GM12878 (cell line): Measurements from ENCODE around the gene TRIM77. TPM values are rescaled to one million over a fixed set of nuclear protein-coding genes. Genes with fewer than 3 reads are reported as not detected.
"Not testable (repeated sequence)": the region's sequence is repeated elsewhere in the genome, so short reads cannot be mapped to it uniquely, and the experiment has no call there.

Experiments used
- ATAC-seq: fragments of 200-7000 bp; cut with Tn5 transposase; 3 replicates; pipeline ENCODE4 v1.9.1; 2020; ENCODE audit warnings: mild to moderate bottlenecking, moderate library complexity
- BruUV-seq: library from RNA; stranded (reverse); fragments of 400-500 nt; replicated peaks from 2 replicates; lab custom pipeline; 2021; lab: Mats Ljungman, UMichigan
- CTCF ChIA-PET: fragments of 300-600 bp; sonication (Branson Sonifier 250); formaldehyde crosslinking; extraction: SDS; loops from one replicate; lab custom pipeline; 2021; ENCODE audit warnings: inconsistent platforms; lab: Yijun Ruan, JAX
- POLR2A ChIA-PET: fragments of 350-600 bp; formaldehyde crosslinking; extraction: SDS; loops from one replicate; lab custom pipeline; 2021; ENCODE audit warnings: inconsistent platforms; lab: Charles Lee
- RAD21 ChIA-PET: fragments of 300-600 bp; sonication (Branson Sonifier 250); formaldehyde crosslinking; loops from one replicate; lab custom pipeline; 2023; ENCODE audit warnings: antibody characterized with exemption; ENCODE audit not compliant: unreplicated experiment; lab: Charles Lee
- SMC1A ChIA-PET: fragments of 300-600 bp; sonication (Branson Sonifier 250); formaldehyde crosslinking; loops from one replicate; lab custom pipeline; 2023; ENCODE audit not compliant: unreplicated experiment, uncharacterized antibody; lab: Charles Lee
- DNase-seq: peaks from one replicate; pipeline ENCODE4 v3.0.0-alpha.2; 2011; ENCODE audit warnings: low read depth, low spot score
- FAIRE-seq: peaks from 3 replicates; lab custom pipeline; 2011; peaks lifted over from hg19 to GRCh38; lab: Jason Lieb, UNC
- H2AFZ ChIP-seq: 2 replicates; pipeline ENCODE4 v1.6.0; 2011; ENCODE audit warnings: low read depth, low read length, control low read depth; ENCODE audit not compliant: control insufficient read depth
- H3K27ac ChIP-seq: 2 replicates; pipeline ENCODE4 v1.5.1; 2011; ENCODE audit warnings: control low read depth; ENCODE audit not compliant: control insufficient read depth, insufficient read depth
- H3K27me3 ChIP-seq, 2 experiments: replicated peaks in 1 of 2; 2 replicates each; pipeline versions ENCODE4 v1.6.0 to v1.6.1; 2011; ENCODE audit warnings: low read length in 1 of 2; ENCODE audit not compliant: control insufficient read depth in 2 of 2, insufficient read depth in 2 of 2
- H3K36me3 ChIP-seq, 2 experiments: 2 replicates each; pipeline ENCODE4 v1.5.1; 2011; ENCODE audit warnings: low read length in 1 of 2; ENCODE audit not compliant: control insufficient read depth in 2 of 2, insufficient read depth in 2 of 2
- H3K4me1 ChIP-seq: 2 replicates; pipeline ENCODE4 v1.6.1; 2011; ENCODE audit warnings: mild to moderate bottlenecking, low read length, moderate library complexity, mixed read lengths; ENCODE audit not compliant: control insufficient read depth, insufficient read depth
- H3K4me2 ChIP-seq: 2 replicates; pipeline ENCODE4 v1.6.0; 2011; ENCODE audit warnings: control low read depth; ENCODE audit not compliant: control insufficient read depth, insufficient read depth
- H3K4me3 ChIP-seq: fragments of 200-600 bp; sonication (generic); 2 replicates; pipeline ENCODE4 v1.5.1; 2016
- H3K79me2 ChIP-seq: 2 replicates; pipeline ENCODE4 v1.6.0; 2011; ENCODE audit warnings: low read length; ENCODE audit not compliant: control insufficient read depth, insufficient read depth
- H3K9ac ChIP-seq: 2 replicates; pipeline ENCODE4 v1.8.0; 2011; ENCODE audit warnings: low read length, control low read depth, mixed read lengths; ENCODE audit not compliant: control insufficient read depth, insufficient read depth
- H3K9me3 ChIP-seq: replicated peaks from 3 replicates; pipeline ENCODE4 v1.5.1; 2011; ENCODE audit warnings: mild to moderate bottlenecking, low read length; ENCODE audit not compliant: control insufficient read depth, insufficient read depth
- H4K20me1 ChIP-seq: 2 replicates; pipeline ENCODE4 v1.6.0; 2011; ENCODE audit not compliant: control insufficient read depth, insufficient read depth
- CBFB ChIP-seq: IDR thresholded peaks from 2 replicates; pipeline ENCODE4 v1.6.1; 2016; ENCODE audit warnings: antibody characterized with exemption, low read depth
- EP300 ChIP-seq, 2 experiments: fragments of 150-350 bp in 1 of 2; IDR thresholded peaks; 2 replicates each; pipeline ENCODE4 v1.6.1; 2011 to 2012; ENCODE audit warnings: low read depth in 2 of 2, low read length in 2 of 2, borderline replicate concordance in 1 of 2, improper control_type of control experiment in 1 of 2, inconsistent platforms in 1 of 2; ENCODE audit not compliant: control insufficient read depth in 1 of 2
- ETV6 ChIP-seq, 2 experiments: fragments of 450-650 bp in 1 of 2; IDR thresholded peaks in 1 of 2; conservative IDR thresholded peaks in 1 of 2; 2 replicates each; pipeline ENCODE4 v1.6.1; 2014; ENCODE audit warnings: antibody characterized with exemption in 1 of 2, borderline replicate concordance in 1 of 2, low read depth in 1 of 2, mild to moderate bottlenecking in 1 of 2, moderate library complexity in 1 of 2
- HDAC2 ChIP-seq: fragments of 200-600 bp; sonication (generic); IDR thresholded peaks from 2 replicates; pipeline ENCODE4 v1.6.1; 2017
- MEF2A ChIP-seq: IDR thresholded peaks from 2 replicates; pipeline ENCODE4 v1.6.1; 2011; ENCODE audit warnings: low read depth, mild to moderate bottlenecking, low read length, moderate library complexity; ENCODE audit not compliant: insufficient read depth
- NR2C1 ChIP-seq: fragments of 450-650 bp; IDR thresholded peaks from 2 replicates; pipeline ENCODE4 v1.6.1; 2017; ENCODE audit warnings: antibody characterized with exemption, mild to moderate bottlenecking, moderate library complexity
- RBBP5 ChIP-seq: fragments of 200-600 bp; sonication (generic); conservative IDR thresholded peaks from 2 replicates; pipeline ENCODE4 v1.6.1; 2016
- ZBTB11 ChIP-seq: fragments of 450-650 bp; formaldehyde crosslinking; IDR thresholded peaks from 2 replicates; pipeline ENCODE4 v1.5.0; 2022; ENCODE audit warnings: mild to moderate bottlenecking, missing genetic modification characterization
- ZBTB33 ChIP-seq: fragments of 450-650 bp; IDR thresholded peaks from 2 replicates; pipeline ENCODE4 v1.6.1; 2017; ENCODE audit warnings: mild to moderate bottlenecking
- ZNF592 ChIP-seq: fragments of 450-650 bp; IDR thresholded peaks from 2 replicates; pipeline ENCODE4 v1.6.1; 2017; ENCODE audit warnings: mild to moderate bottlenecking, moderate library complexity
- WGBS: methylation state at CpG from one replicate; pipeline ENCODE4 v1.1.6; 2016; ENCODE audit warnings: low lambda C conversion rate; ENCODE audit not compliant: insufficient replicate concordance, insufficient coverage; ENCODE audit errors: missing lambda C conversion rate; 5-methylcytosine and 5-hydroxymethylcytosine counted together
- in situ Hi-C: fragments of 300-500 bp; cut with MboI; formaldehyde crosslinking; loops from 9 replicates; pipeline ENCODE4 v1.14.3; 2018; ENCODE audit warnings: mixed read lengths
- intact Hi-C: fragments of 100-400 bp; cut with micrococcal nuclease; formaldehyde crosslinking; loops from one replicate; pipeline ENCODE4 v1.14.2; 2022; ENCODE audit not compliant: unreplicated experiment
- polyA plus RNA-seq, 11 experiments: library from polyadenylated mRNA; depleted of rRNA in 4 of 11; unstranded in 6 of 11; stranded (reverse) in 5 of 11; fragments of >200 nt; fragmentation: Nextera tagmentation in 4 of 11; fragmentation: Illumina TruSeq in 1 of 11; extraction: Ambion mirVana in 4 of 11; extraction: Trizol in 1 of 11; gene quantifications; 1 replicate in 1 of 11; 2 replicates in 10 of 11; pipeline versions ENCODE4 v1.2.1 to v1.2.3, GENCODE V29; 2011 to 2016; ENCODE audit warnings: inconsistent platforms in 2 of 11, missing spikeins in 2 of 11, low read depth in 1 of 11
- total RNA-seq, 4 experiments: library from RNA; depleted of rRNA in 3 of 4; stranded (reverse); fragments of >200 nt in 3 of 4; fragmentation: Illumina TruSeq in 1 of 4; extraction: Trizol in 1 of 4; gene quantifications; 2 replicates each; pipeline versions ENCODE4 v1.2.1 to v1.2.3, GENCODE V29; 2013 to 2021

The TRIM77 gene
- total and polyA plus RNA-seq, 10 of the 15 experiments (the other 5 are each of a cell fraction or from before 2014, with no cell fraction given): not detected

GRCh38 chr11:89667001-89667400 lies 43.1 kb upstream of the TRIM77 start (continued):
- no peak for TF ChIP-seq HDAC2
- TF ChIP-seq ZBTB11: no peak
- TF ChIP-seq NR2C1: no peak
- no peak for TF ChIP-seq EP300 (IDR thresholded peaks at IDR 0.05; ENCODE audit: borderline replicate concordance in 1 of 2, control insufficient read depth in 1 of 2, low read depth in 2 of 2, low read length in 2 of 2)
- TF ChIP-seq ETV6 (conservative IDR thresholded peaks at IDR 0.05 in 1 of 2, IDR thresholded peaks at IDR 0.05 in 1 of 2; ENCODE audit: borderline replicate concordance in 1 of 2, low read depth in 1 of 2): no peak
- no peak for TF ChIP-seq CBFB
- no peak for TF ChIP-seq ZBTB33
- no peak for TF ChIP-seq ZNF592
- no peak for TF ChIP-seq MEF2A
- no peak for TF ChIP-seq RBBP5
- TF ChIP-seq, all 136 proteins: peak for 0

- POLR2A ChIA-PET, RAD21 ChIA-PET, FAIRE-seq, ATAC-seq, H4K20me1 ChIP-seq, CTCF ChIA-PET, H3K27me3 ChIP-seq, DNase-seq, H3K4me3 ChIP-seq, H3K4me1 ChIP-seq, H3K79me2 ChIP-seq, H3K9ac ChIP-seq, H3K9me3 ChIP-seq, H2AFZ ChIP-seq, H3K4me2 ChIP-seq, H3K27ac ChIP-seq, BruUV-seq, H3K36me3 ChIP-seq, intact Hi-C loops: not testable (repeated sequence)
- 63% methylated on average over 6 of the region's 6 CpGs for WGBS
- in situ Hi-C loops: loop anchor here (25.0 kb wide), 1 partner anchor 444 kb away; no protein-coding TSS in a partner anchor
- SMC1A ChIA-PET: interaction anchor here (0.6 kb wide), 1 partner anchor 1403 kb away, joined by 5 read pairs; no protein-coding TSS in a partner anchor
Observed at GRCh38 chr11:89668158-89668557, 41.9 kb upstream of the TRIM77 start.
